Stimulated activated CD4-positive, alpha-beta T cell treated with anti-CD3 and anti-CD28 coated beads, Interleukin-12 subunit alpha, Interleukin-12 subunit beta, amount 100 ng/mL, for 48 hours (primary cell): ENCODE results near the gene CCRL2.
"Not testable (repeated sequence)": the region's sequence is repeated elsewhere in the genome, so short reads cannot be mapped to it uniquely, and the experiment has no call there.

Experiments used
- DNase-seq, 3 donors: peaks; one replicate each; pipeline ENCODE4 v3.0.0-alpha.2; 2020; ENCODE audit warnings: low read depth in 2 of 3, low spot score in 1 of 3

CCRL2 gene

DNA sequence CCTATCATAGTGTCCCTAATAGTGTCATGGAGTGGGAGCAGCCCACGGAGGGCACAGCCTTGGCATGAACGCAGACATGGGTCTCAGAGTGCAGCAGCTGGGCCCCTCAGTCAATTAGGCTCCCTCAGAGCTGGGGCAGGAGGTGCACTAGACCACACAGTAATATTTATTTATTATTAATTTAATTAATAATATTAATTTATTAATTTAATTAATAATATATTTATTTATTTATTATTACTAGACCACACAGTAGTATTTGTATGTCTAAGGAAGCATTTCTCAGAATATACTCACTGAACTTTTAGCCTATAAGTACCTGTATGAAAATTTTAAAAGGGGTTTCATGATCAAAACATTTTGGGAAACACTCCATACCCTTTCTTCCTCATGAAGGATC lies 5.5 kb upstream of the CCRL2 start:
- DNase-seq: no peak

DNA sequence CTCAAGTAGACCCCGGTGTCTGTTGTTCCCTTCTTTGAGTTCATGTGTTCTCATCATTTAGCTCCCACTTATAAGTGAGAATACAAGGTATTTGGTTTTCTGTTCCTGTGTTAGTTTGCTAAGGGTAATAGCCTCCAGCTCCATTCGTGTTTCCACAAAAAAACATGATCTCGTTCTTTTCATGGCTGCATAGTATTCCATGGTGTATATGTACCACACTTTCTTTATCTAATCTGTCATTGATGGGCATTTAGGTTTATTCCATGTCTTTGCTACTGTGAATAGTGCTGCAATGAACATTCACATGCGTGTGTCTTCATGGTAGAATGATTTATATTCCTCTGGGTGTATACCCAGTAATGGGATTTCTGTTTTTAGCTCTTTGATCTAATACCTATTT lies 4.2 kb upstream of the CCRL2 start:
- DNase-seq: not testable (repeated sequence)

DNA sequence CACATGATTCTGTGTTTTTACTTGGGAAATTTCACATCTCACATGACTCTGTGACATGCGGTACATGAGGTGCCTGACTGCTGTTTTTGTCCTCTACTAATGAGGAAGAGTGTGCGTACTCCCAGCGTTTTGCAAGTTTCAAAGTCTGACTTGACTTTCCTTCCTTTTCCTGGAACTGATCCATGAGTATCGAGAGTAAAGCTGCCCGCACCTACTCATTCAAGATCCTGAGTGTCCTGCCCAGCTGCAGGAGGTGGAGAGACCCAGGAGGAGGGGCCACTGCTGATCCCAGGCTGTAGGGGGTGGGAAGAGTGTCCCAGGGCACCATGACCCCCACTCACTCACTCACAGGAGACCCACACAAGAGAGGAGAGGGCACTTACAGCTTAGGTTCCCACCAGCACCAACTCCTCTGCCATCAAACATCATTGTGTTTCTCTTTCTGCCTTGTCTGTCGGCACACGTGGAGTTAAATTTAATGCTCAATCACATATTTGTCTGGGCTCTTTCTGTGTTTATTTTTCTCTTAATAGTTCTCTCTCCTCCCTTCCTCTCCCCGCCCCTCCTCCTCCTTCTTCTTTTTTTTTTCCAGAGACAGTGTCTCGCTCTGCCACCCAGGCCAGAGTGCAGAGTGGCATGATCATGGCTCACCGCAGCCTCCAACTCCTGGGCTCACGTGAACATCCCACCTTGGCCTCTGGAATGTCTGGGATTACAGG lies 1.6 kb upstream of the CCRL2 start:
- no peak for DNase-seq

DNA sequence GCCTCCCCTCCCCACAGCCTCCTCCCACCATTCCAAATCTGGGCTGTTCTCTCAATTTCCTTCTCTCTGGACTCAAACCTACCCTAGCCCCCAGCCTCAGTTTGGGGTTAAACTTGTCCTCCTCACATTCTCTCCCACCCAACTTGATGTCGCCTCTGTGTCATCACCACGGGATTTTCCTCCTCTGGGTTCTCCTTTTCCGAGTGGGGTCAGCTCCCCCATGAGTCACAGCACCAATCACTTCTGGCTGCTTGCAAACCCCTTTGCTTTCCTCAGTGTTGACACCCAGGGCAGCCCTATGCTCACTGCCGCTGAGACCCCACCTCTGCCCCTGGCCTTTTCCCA lies 644 bp upstream of the CCRL2 start:
- DNase-seq: no peak

DNA sequence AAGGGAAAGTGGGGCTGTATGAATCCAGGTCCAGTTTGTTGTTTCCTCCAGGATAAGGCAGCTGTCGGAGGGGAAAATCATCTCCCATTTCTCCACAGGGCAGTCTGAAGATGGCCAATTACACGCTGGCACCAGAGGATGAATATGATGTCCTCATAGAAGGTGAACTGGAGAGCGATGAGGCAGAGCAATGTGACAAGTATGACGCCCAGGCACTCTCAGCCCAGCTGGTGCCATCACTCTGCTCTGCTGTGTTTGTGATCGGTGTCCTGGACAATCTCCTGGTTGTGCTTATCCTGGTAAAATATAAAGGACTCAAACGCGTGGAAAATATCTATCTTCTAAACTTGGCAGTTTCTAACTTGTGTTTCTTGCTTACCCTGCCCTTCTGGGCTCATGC lies 911 bp downstream of the CCRL2 start:
- no peak for DNase-seq

DNA sequence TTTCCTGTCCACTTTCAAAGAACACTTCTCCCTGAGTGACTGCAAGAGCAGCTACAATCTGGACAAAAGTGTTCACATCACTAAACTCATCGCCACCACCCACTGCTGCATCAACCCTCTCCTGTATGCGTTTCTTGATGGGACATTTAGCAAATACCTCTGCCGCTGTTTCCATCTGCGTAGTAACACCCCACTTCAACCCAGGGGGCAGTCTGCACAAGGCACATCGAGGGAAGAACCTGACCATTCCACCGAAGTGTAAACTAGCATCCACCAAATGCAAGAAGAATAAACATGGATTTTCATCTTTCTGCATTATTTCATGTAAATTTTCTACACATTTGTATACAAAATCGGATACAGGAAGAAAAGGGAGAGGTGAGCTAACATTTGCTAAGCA lies 1.8 kb downstream of the CCRL2 start:
- no peak for DNase-seq

DNA sequence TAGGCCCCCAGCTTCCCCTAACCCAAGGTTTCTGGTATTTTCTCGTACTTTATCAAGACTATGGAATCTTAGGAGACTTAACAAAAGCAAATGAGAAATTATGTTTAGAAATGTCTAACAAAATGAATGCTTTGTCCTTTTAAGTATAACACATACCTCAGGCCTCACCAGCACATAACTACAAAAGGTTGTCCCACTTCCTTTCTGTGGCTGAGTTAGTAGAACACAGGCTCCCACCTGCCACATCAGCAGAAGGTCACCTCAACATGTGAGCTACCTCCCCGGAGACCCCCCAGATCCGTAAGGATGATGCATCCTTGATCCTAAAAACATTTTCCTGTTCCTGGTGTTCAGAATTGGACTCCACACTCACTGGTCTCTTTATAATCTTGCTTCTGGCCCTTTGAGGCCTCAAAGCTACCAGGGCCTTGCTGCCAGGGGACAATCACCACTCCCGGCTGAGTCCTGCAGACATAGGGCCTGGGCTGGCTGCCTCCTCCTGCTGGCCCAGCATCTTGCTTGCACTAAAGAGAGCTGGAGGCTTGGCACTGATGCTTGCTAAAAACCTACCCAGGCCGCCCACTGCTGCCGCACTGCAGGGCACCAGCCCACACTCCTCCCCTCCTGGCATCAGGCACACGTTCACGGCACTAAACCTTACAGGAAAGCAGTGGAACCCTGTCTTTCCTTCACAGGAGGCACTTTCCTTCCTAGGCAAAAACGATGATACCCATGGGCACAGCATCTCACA lies 2.9 kb downstream of the CCRL2 start:
- DNase-seq: no peak

DNA sequence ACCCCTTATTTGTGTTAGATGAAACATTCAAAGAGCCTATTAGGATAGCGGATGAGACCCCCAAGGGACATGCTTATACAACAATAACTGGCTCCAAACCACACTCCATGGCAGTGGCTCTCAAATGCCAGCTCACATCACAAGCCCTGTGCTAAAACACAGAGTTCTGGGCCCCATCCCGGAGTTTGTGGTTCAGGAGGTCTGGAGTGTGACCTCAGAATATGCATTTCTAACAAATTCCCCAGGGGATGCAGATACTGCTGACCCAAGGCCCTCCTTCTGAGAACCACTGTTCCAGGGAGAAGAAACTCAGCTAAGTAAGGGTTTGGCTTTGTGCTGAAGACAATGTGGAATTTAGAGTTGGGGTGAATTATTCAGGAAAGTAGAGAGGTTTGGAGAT lies 3.6 kb downstream of the CCRL2 start:
- DNase-seq: no peak

DNA sequence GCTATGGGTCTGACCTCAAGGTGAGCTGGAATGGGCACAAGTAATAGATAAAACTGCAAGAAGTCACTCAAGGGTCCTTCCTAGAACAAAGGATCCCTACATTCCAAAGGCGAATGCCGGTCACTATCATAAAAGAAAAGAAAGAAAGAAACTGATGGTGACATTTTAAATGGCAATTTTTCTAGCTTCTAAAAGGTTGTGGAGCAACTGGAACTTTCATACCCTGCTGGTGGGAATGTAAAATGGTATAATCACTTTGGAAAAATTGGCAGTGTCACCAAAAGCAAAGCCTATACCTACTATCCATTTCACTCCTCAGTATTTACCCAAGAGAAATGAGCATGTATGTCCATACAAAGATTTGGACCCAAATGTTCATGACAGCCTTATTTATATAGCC lies 4.2 kb downstream of the CCRL2 start:
- DNase-seq: no peak

DNA sequence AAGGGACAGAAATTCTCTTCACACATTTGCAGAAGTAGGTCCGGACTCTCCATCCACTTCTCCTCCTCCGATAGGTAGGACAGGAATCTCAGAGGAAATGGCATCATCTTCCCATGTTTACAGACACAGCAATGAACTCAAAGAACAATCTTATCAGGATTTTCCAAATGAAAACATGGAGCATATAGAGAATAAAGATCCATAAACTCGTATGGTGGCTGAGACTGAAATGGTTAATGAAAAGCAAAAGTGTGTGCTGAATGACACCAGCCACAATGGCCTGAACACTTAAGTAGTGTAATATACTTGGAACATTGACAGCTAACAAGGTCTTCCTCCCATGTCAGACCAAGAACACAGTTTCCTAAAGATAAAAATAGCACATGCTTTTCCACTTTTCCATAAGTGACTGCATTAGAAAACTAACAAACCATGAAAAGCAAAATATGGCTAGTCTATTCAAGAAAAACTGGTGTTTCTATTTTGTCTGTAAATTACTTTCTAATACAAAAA lies 5.8 kb downstream of the CCRL2 start:
- no peak for DNase-seq

DNA sequence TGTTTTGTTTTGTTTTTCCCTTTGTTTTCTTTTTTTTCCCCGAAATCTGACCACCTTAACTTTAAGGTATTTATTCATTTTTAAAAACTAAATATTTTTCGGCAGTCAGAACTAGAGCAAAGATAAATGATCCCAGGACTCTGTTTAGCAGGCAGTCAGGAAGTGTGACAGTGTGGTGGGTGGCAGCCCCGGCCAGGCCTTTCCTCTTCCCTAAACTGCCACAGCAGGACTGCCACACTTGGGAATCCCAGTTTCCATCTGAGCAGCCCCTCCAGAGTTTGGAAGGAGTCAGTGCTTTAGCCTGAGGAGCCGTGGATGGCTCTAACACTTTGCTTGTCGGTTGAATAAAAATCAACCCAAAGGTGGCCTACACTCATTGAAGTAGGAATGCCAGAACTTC lies 6.9 kb downstream of the CCRL2 start:
- no peak for DNase-seq

DNA sequence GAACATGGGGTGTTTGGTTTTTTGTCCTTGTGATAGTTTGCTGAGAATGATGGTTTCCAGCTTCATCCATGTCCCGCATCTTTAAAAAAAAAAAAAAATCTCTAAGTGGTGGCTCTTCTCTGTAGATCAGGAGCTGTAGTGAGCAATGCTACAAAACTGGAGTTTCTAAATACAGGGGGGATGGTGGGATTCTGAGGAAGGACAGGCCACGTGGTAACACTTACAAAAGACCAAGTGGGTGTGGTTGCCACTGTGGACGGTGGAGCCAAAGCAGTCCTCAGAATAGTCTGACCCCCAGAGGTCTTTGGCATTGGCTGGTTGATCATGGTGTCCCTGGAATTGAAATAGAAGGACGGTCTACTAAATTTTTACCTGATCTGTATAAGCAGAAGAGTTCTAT lies 7.7 kb downstream of the CCRL2 start:
- no peak for DNase-seq

DNA sequence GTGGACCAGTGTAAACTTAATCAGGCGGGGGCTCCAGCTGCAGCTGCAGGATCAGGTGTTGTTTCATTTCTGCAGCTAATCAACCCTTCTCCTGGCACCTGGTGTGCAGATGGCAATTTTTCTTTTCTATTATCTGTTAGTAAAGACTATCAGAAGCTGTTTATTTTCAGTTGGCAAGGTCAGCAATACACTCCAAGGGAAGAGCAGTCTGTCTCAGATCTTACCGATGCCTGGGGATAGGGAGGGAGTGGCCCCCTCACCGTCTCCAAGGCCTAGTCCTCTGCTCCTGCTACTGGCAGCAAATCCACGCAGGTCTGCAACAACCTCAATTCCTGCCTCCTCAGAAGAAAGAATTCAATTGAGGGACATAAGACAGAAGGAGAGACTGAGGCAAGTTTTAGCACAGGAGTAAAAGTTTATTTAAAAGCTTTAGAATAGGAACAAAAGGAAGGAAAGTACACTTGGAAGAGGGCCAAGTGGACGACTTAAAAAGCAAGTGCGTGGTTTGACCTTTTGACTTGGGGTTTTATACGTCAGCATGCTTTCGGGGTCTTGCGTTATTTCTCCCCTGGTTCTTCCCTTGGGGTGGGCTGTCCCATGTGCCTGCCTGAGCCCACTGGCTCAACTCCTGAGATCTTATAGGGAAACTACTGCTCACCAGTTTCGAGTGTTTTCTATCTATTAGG lies 9.2 kb downstream of the CCRL2 start:
- no peak for DNase-seq

DNA sequence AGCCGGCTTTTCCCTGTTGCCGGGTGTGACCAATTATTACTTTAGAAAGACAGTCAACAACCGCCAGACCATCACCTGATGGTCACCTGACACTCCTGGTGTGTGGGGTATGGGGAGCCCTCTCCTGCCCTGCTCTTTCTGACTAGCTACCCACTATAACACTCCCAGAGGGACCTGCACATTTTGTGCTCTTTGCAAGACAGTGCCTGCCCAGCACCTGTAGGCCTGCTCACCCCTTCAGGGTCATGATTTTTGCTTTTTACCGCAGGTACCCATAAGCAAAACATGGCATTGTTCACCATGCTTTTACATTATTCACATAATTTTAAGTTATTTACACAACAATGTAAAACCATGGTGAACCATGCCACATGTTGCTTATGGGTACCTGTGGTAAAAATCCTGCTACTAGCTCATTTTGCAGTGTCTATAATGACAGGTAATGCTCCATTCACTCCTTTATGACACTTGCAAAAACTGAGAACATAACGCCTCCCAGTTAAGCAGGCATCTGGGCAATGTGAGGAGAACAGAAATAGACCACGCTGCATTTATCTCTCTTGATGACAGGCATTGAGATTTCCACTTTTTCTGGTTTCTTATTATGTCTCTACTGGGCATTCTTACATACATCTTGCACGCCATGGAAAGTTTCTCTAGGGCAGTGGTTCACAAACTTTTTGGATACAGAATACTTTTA lies 9.9 kb downstream of the CCRL2 start:
- no peak for DNase-seq

DNA sequence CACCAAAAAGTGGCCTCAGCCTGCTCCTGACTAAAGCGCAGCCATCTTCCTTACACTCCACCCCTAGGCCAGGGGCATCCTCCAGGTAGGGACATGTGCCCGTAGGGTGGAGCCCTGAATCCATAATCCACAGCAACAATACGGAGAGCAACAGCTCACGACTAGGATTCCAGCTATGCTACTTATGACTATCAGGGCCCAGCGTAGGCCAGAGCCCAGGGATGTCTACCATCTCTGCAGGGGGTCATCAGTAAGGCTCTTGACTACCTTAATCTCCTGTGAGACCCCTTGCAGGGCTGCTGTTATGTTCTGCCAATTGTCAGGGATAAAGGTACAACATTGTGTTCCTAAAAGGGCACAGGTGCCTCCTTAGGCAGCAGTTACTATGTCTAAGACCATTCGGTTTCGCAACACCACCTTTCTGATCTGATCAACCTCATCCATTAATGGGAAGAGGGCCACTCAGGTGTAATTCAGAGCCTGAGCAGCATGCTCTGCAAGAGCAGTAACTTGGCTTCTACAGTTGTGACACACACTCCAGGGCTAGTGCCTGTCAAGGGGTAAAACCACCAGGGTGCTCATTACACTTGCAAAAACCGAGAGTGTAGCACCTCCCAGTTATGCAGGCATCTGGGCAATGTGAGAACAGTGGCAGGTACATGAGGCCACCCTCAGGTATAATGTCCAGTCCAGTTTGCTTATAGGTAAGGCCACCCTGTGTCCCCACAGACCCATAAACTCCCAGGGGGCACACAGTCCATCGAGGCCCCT lies 11.0 kb downstream of the CCRL2 start:
- DNase-seq: no peak

DNA sequence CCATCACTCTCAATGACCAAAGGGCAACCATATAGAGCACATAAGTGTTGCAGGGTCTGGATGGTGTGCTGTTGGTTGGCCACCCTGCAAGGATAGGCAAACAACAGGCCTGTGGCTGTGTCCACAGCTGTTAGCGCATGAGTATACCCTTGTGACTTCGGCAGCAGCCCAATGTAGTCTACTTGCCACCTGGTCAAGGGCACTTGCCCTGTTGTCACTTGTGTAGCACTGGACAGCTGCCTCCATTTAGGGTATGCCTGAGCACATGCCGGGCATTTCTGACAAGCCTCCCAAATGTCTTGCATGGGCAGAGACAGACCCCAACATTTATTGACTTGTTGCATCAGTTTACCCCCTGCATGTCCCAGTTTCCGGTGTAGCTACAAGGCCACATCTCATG lies 12.8 kb downstream of the CCRL2 start:
- no peak for DNase-seq

DNA sequence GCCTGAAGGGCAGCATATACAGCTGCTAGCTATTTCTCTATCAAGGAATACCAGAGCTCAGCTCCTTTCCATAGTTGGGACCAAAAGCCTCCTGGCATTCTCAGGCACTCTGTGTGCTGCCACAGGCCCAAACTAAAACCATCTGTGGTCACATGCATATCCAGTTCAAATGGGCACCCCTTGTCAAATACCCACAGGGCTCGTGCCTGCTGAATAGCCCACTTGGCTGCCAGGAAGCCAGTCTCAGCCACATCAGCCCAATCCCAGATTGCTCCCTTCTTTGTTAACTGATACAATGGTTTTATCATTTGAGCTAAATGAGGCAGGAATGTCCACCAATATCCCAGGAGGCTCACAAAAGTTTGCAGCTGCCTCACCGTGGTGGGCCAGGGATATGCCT lies 13.9 kb downstream of the CCRL2 start:
- no peak for DNase-seq

DNA sequence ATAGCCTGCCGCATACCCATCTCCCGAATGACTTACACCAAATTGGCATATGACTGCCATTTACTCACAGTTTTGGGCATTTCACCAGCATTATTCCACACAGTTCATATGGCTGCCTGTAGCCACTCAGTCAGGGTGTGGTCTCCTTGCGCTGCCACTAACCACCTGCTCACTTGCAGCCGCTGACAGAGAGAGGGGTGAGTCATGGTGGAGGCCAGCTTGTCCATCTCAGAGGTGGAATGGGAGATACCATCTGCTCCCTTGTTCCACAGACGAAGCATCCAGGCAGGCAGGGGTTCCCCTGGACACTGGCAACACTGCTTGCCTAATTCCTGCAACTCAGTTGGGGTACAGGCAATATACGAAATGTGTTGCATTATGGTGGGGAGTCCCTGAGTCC lies 15.6 kb downstream of the CCRL2 start:
- DNase-seq: no peak

DNA sequence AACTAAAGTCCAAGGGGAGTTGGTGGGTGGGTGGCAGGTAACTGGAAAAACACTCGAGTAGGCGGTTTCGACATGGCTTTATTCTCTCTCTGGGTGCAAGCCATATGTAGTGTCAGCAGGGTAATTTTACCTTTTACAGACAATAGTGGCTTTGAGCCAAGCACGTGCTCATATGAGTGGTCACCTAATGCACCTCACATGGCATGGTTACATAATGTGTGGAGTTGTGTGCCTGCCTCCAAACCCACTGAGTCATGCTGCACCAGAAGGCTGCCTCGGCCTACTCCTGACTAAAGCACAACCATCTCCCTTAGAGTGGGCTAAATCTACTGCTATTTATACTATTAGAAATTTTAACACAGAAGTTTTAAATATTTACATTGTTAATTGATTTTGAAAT lies 16.5 kb downstream of the CCRL2 start:
- DNase-seq: no peak

DNA sequence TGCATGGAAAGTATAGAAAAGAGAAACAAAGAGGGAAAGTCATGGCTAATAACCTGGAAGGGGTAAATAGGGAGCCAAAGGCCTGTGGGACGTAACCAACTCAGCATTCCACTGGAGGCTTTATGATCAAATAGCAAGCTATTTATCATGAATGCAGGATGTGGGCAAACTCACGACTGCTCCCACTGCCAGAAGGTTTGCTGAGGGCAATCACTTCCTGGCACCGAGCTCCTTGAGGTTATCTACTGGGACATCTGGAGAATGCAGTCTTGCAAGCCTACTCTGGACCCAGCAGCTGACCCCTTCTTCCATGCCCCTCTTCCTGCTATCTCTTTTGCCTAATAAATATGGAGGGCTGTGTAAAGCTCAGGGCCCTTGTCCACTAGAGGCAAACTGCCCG lies 19.4 kb downstream of the CCRL2 start:
- not testable (repeated sequence) for DNase-seq

DNA sequence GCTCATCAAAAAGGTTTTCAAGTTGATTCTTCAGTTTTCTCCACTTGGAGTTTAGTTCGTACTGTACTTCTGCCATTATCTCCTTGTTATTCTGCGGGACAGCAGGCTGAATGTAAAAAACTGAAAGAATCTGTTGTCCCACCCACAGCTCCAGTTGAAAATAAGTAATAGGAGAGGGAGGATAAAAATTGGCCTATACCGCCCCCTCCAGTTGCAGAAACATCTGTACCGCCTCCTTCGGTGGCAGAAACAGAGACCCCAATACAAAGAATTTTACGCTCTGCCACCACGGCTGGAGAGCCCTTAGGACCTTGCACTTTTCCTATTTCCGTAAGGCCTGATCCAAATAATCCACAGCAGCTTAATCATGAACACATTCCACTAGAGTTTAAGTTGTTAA lies 20.3 kb downstream of the CCRL2 start:
- DNase-seq: not testable (repeated sequence)
